Upper lobe of left lung (tissue), 4 donors: ENCODE data around the gene RABEPK.

Source experiments
- EP300 ChIP-seq, 4 donors: sonication (generic); formaldehyde crosslinking; IDR thresholded peaks; one replicate each; pipeline ENCODE4 v1.5.1; 2017; ENCODE audit warnings: antibody characterized with exemption in 4 of 4, control low read depth in 2 of 4
- POLR2A ChIP-seq, 4 donors: fragments of 450-650 bp; IDR thresholded peaks; one replicate each; pipeline ENCODE4 v1.5.1; 2016 to 2017; ENCODE audit warnings: antibody characterized with exemption in 4 of 4, mild to moderate bottlenecking in 2 of 4
- TF ChIP-seq, protein P1 (sequence below), 6 experiments: fragments of 450-650 bp in 4 of 6; fragments of 200-600 bp in 2 of 6; sonication (generic) in 2 of 6; IDR thresholded peaks; one replicate each; pipeline ENCODE4 v1.5.1; 2016 to 2019; ENCODE audit warnings: antibody characterized with exemption in 6 of 6

DNA sequence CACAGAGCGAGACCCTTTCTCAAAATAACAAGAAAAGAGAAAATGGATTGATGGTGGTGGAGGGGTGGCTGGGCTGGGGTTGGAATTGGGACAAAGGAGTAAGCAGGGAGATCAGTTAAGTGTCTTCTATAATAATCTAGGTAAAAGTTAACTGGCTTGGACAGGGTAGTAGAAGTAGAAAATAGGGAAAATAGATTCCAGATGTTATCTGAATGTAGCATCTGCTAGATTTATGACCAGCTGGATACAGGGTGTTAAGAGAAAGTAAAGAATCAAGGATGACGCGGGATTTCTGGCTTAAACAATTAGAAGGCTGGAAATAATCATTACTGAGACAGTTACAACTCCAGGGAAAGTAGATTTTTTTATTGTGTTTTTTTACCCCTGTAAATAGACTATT, 23.7 kb upstream of the RABEPK start:
- TF ChIP-seq POLR2A (IDR thresholded peaks at IDR 0.05) (no peak), EP300 (IDR thresholded peaks at IDR 0.05) (no peak)
- TF ChIP-seq, protein P1, sequence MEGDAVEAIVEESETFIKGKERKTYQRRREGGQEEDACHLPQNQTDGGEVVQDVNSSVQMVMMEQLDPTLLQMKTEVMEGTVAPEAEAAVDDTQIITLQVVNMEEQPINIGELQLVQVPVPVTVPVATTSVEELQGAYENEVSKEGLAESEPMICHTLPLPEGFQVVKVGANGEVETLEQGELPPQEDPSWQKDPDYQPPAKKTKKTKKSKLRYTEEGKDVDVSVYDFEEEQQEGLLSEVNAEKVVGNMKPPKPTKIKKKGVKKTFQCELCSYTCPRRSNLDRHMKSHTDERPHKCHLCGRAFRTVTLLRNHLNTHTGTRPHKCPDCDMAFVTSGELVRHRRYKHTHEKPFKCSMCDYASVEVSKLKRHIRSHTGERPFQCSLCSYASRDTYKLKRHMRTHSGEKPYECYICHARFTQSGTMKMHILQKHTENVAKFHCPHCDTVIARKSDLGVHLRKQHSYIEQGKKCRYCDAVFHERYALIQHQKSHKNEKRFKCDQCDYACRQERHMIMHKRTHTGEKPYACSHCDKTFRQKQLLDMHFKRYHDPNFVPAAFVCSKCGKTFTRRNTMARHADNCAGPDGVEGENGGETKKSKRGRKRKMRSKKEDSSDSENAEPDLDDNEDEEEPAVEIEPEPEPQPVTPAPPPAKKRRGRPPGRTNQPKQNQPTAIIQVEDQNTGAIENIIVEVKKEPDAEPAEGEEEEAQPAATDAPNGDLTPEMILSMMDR (IDR thresholded peaks at IDR 0.05) = no peak
